ENCODE measurements around the gene LPAR5. TPM values are rescaled to one million over a fixed set of nuclear protein-coding genes. Genes with fewer than 3 reads are reported as not detected.

The LPAR5 gene
- total RNA-seq, 1 experiment from 2014 or later = 14.6 TPM

- Histone ChIP-seq H3K27me3 (ENCODE audit: low read length) (no peaks in the 10 kb centered on the region), H2AFZ (ENCODE audit: low read length) (peak overlapping the region; percentile 14; the same call in 1 of the 2 replicates)
Observed at GRCh38 chr12:6632026-6632983, 3.5 kb downstream of the LPAR5 start.

GRCh38 chr12:6631549-6631961, 4.2 kb downstream of the LPAR5 start:
- no peaks in the 10 kb centered on the region for H3K36me3 ChIP-seq (ENCODE audit: insufficient read depth, low read length)
- peak overlapping the region; percentile 80 for H3K9ac ChIP-seq (ENCODE audit: low read length)
- peaks cover 23% of the 10 kb centered on the region for H3K79me2 ChIP-seq (ENCODE audit: low read length)
- H3K27ac ChIP-seq (ENCODE audit: low read length) = peak overlapping the region; percentile 85
- peak overlapping the region; percentile 86 for H3K4me2 ChIP-seq (ENCODE audit: low read depth, low read length, poor library complexity, severe bottlenecking)
- H3K4me3 ChIP-seq (ENCODE audit: low read length) = peak overlapping the region; percentile 70
- no peaks in the 10 kb centered on the region for H3K9me2 ChIP-seq (replicated peaks; ENCODE audit: insufficient read depth, low read length)
- peak; percentile 78 for DNase-seq
- no peaks in the 10 kb centered on the region for H3K9me3 ChIP-seq (ENCODE audit: low read length)
- H4K20me1 ChIP-seq (ENCODE audit: insufficient read depth, low read depth, low read length) = no peaks in the 10 kb centered on the region
- no peaks in the 10 kb centered on the region for H3K27me3 ChIP-seq (ENCODE audit: low read length)
- peaks cover 69% of the 10 kb centered on the region for H3K4me1 ChIP-seq (ENCODE audit: low read length)
- peak overlapping the region; percentile 8; the same call in 1 of the 2 replicates for H2AFZ ChIP-seq (ENCODE audit: low read length)

More at GRCh38 chr12:6632026-6632983, 3.5 kb downstream of the LPAR5 start:
- no peaks in the 10 kb centered on the region for H3K9me3 ChIP-seq (ENCODE audit: low read length)
- H3K4me1 ChIP-seq (ENCODE audit: low read length) = peaks cover 62% of the 10 kb centered on the region
- DNase-seq = peak; percentile 94
- H3K4me3 ChIP-seq (ENCODE audit: low read length) = peak overlapping the region; percentile 70
- H3K36me3 ChIP-seq (ENCODE audit: insufficient read depth, low read length) = no peaks in the 10 kb centered on the region
- H3K27ac ChIP-seq (ENCODE audit: low read length) = peak overlapping the region; percentile 85
- no peaks in the 10 kb centered on the region for H4K20me1 ChIP-seq (ENCODE audit: insufficient read depth, low read depth, low read length)
- H3K9ac ChIP-seq (ENCODE audit: low read length) = peak overlapping the region; percentile 80
- peaks cover 15% of the 10 kb centered on the region for H3K79me2 ChIP-seq (ENCODE audit: low read length)
- H3K9me2 ChIP-seq (replicated peaks; ENCODE audit: insufficient read depth, low read length) = no peaks in the 10 kb centered on the region
- H3K4me2 ChIP-seq (ENCODE audit: low read depth, low read length, poor library complexity, severe bottlenecking) = peak overlapping the region; percentile 86

GRCh38 chr12:6630736-6631135, 5.0 kb downstream of the LPAR5 start:
- Histone ChIP-seq H3K4me2 (ENCODE audit: low read depth, low read length, poor library complexity, severe bottlenecking) (peak overlapping the region; percentile 86), H3K27ac (ENCODE audit: low read length) (peak overlapping the region; percentile 85), H3K4me1 (ENCODE audit: low read length) (peaks cover 64% of the 10 kb centered on the region), H3K4me3 (ENCODE audit: low read length) (peak overlapping the region; percentile 70), H4K20me1 (ENCODE audit: insufficient read depth, low read depth, low read length) (no peaks in the 10 kb centered on the region), H3K27me3 (ENCODE audit: low read length) (no peaks in the 10 kb centered on the region), H3K9ac (ENCODE audit: low read length) (peak overlapping the region; percentile 80), H3K9me2 (replicated peaks; ENCODE audit: insufficient read depth, low read length) (no peaks in the 10 kb centered on the region), H3K79me2 (ENCODE audit: low read length) (peaks cover 27% of the 10 kb centered on the region), H2AFZ (ENCODE audit: low read length) (peak overlapping the region; percentile 8; the same call in 1 of the 2 replicates), H3K9me3 (ENCODE audit: low read length) (no peaks in the 10 kb centered on the region), H3K36me3 (ENCODE audit: insufficient read depth, low read length) (no peaks in the 10 kb centered on the region)
- no peak for DNase-seq

- H3K9me3 ChIP-seq (ENCODE audit: low read length) = no peaks in the 10 kb centered on the region
- H3K4me2 ChIP-seq (ENCODE audit: low read depth, low read length, poor library complexity, severe bottlenecking) = peak overlapping the region; percentile 88
- H4K20me1 ChIP-seq (ENCODE audit: insufficient read depth, low read depth, low read length) = no peaks in the 10 kb centered on the region
- H3K27ac ChIP-seq (ENCODE audit: low read length) = peak overlapping the region; percentile 65
- peak; percentile 90 for DNase-seq
- no peaks in the 10 kb centered on the region for H3K9me2 ChIP-seq (replicated peaks; ENCODE audit: insufficient read depth, low read length)
- no peaks in the 10 kb centered on the region for H3K27me3 ChIP-seq (ENCODE audit: low read length)
- H3K4me3 ChIP-seq (ENCODE audit: low read length) = peak overlapping the region; percentile 67
- H3K36me3 ChIP-seq (ENCODE audit: insufficient read depth, low read length) = no peaks in the 10 kb centered on the region
- H3K79me2 ChIP-seq (ENCODE audit: low read length) = peaks cover 32% of the 10 kb centered on the region
- H2AFZ ChIP-seq (ENCODE audit: low read length) = no peak overlapping the region
- peak overlapping the region; percentile 64 for H3K9ac ChIP-seq (ENCODE audit: low read length)
- H3K4me1 ChIP-seq (ENCODE audit: low read length) = peaks cover 44% of the 10 kb centered on the region
Observed at GRCh38 chr12:6627616-6628015, 8.1 kb downstream of the LPAR5 start.

GRCh38 chr12:6626654-6627283, 9.0 kb downstream of the LPAR5 start:
- H3K4me3 ChIP-seq (ENCODE audit: low read length) = peak overlapping the region; percentile 67
- H3K4me1 ChIP-seq (ENCODE audit: low read length) = peaks cover 35% of the 10 kb centered on the region
- no peaks in the 10 kb centered on the region for H3K9me2 ChIP-seq (replicated peaks; ENCODE audit: insufficient read depth, low read length)
- no peaks in the 10 kb centered on the region for H3K36me3 ChIP-seq (ENCODE audit: insufficient read depth, low read length)
- no peaks in the 10 kb centered on the region for H3K27me3 ChIP-seq (ENCODE audit: low read length)
- H3K9me3 ChIP-seq (ENCODE audit: low read length) = no peaks in the 10 kb centered on the region
- DNase-seq = peak; percentile 30
- no peaks in the 10 kb centered on the region for H4K20me1 ChIP-seq (ENCODE audit: insufficient read depth, low read depth, low read length)
- H3K4me2 ChIP-seq (ENCODE audit: low read depth, low read length, poor library complexity, severe bottlenecking) = peak overlapping the region; percentile 88
- peaks cover 32% of the 10 kb centered on the region for H3K79me2 ChIP-seq (ENCODE audit: low read length)
- peak overlapping the region; percentile 64 for H3K9ac ChIP-seq (ENCODE audit: low read length)
- no peak overlapping the region for H2AFZ ChIP-seq (ENCODE audit: low read length)
- peak overlapping the region; percentile 39 for H3K27ac ChIP-seq (ENCODE audit: low read length)

GRCh38 chr12:6620885-6621274, 14.9 kb downstream of the LPAR5 start:
- no peaks in the 10 kb centered on the region for H3K9me2 ChIP-seq (replicated peaks; ENCODE audit: insufficient read depth, low read length)
- no peak overlapping the region for H3K4me3 ChIP-seq (ENCODE audit: low read length)
- DNase-seq = no peak
- no peaks in the 10 kb centered on the region for H3K27me3 ChIP-seq (ENCODE audit: low read length)
- no peak overlapping the region for H2AFZ ChIP-seq (ENCODE audit: low read length)
- H3K4me2 ChIP-seq (ENCODE audit: low read depth, low read length, poor library complexity, severe bottlenecking) = no peak overlapping the region
- peaks cover 5% of the 10 kb centered on the region; the same call in 1 of the 2 replicates for H3K79me2 ChIP-seq (ENCODE audit: low read length)
- H3K9me3 ChIP-seq (ENCODE audit: low read length) = no peaks in the 10 kb centered on the region
- no peak overlapping the region for H3K9ac ChIP-seq (ENCODE audit: low read length)
- H3K4me1 ChIP-seq (ENCODE audit: low read length) = no peaks in the 10 kb centered on the region; the same call in 1 of the 2 replicates
- H3K36me3 ChIP-seq (ENCODE audit: insufficient read depth, low read length) = no peaks in the 10 kb centered on the region
- H4K20me1 ChIP-seq (ENCODE audit: insufficient read depth, low read depth, low read length) = no peaks in the 10 kb centered on the region
- no peak overlapping the region for H3K27ac ChIP-seq (ENCODE audit: low read length)

- Histone ChIP-seq H3K4me2 (ENCODE audit: low read depth, low read length, poor library complexity, severe bottlenecking) (no peak overlapping the region), H4K20me1 (ENCODE audit: insufficient read depth, low read depth, low read length) (no peaks in the 10 kb centered on the region), H3K27me3 (ENCODE audit: low read length) (no peaks in the 10 kb centered on the region), H3K36me3 (ENCODE audit: insufficient read depth, low read length) (no peaks in the 10 kb centered on the region), H3K4me1 (ENCODE audit: low read length) (no peaks in the 10 kb centered on the region; the same call in 1 of the 2 replicates), H3K4me3 (ENCODE audit: low read length) (no peak overlapping the region), H3K27ac (ENCODE audit: low read length) (no peak overlapping the region), H3K9ac (ENCODE audit: low read length) (no peak overlapping the region), H3K79me2 (ENCODE audit: low read length) (peaks cover 5% of the 10 kb centered on the region; the same call in 1 of the 2 replicates), H3K9me3 (ENCODE audit: low read length) (no peaks in the 10 kb centered on the region), H3K9me2 (replicated peaks; ENCODE audit: insufficient read depth, low read length) (no peaks in the 10 kb centered on the region), H2AFZ (ENCODE audit: low read length) (no peak overlapping the region)
- no peak for DNase-seq
Observed at GRCh38 chr12:6620137-6620884, 15.4 kb downstream of the LPAR5 start.
